NT2/D1 (cell line): ENCODE results near the gene FGF4.

Experiments
- SUZ12 ChIP-seq: IDR thresholded peaks from 2 replicates; pipeline ENCODE4 v1.6.1; 2011; ENCODE audit not compliant: insufficient read length, insufficient read depth; ENCODE audit errors: extremely low read depth
- YY1 ChIP-seq: IDR thresholded peaks from 2 replicates; pipeline ENCODE4 v1.6.1; 2011; ENCODE audit not compliant: insufficient read length, insufficient read depth
- ZNF274 ChIP-seq: IDR thresholded peaks from 2 replicates; pipeline ENCODE4 v1.6.1; 2011; ENCODE audit warnings: mild to moderate bottlenecking, low read depth, low read length

GRCh38 chr11:69821511-69822040 lies 46.4 kb upstream of the FGF4 start:
- no peak for TF ChIP-seq SUZ12
- TF ChIP-seq YY1 = no peak
- no peak for TF ChIP-seq ZNF274
